Left lung (tissue), 10 donors: Measurements from ENCODE around the gene STK36. TPM values are rescaled to one million over a fixed set of nuclear protein-coding genes. Genes with fewer than 3 reads are reported as not detected.

Experiments used
- ATAC-seq: fragments of 200-7000 bp; cut with Tn5 transposase; one replicate; pipeline ENCODE4 v1.9.1; 2020; ENCODE audit warnings: moderate library complexity
- DNase-seq, 4 donors: peaks; one replicate each; pipeline ENCODE4 v3.0.0-alpha.2; 2013 to 2020
- H3K27ac ChIP-seq, 2 donors: fragments of 200-600 bp; sonication (generic) in 1 of 2; one replicate each; pipeline versions ENCODE4 v1.5.0 to v1.8.0; 2020 to 2021
- H3K27me3 ChIP-seq, 2 donors: fragments of 200-600 bp; sonication (generic) in 1 of 2; one replicate each; pipeline versions ENCODE4 v1.5.0 to v1.8.0; 2020 to 2021
- H3K36me3 ChIP-seq, 2 donors: fragments of 200-600 bp; sonication (generic) in 1 of 2; one replicate each; pipeline versions ENCODE4 v1.5.0 to v1.8.0; 2020 to 2021
- H3K4me1 ChIP-seq, 2 donors: fragments of 200-600 bp; one replicate each; pipeline ENCODE4 v1.8.0; 2021
- H3K4me3 ChIP-seq, 2 donors: fragments of 200-600 bp; sonication (generic) in 1 of 2; one replicate each; pipeline versions ENCODE4 v1.5.0 to v1.8.0; 2020 to 2021; ENCODE audit warnings: mild to moderate bottlenecking in 1 of 2
- H3K9me3 ChIP-seq, 2 donors: fragments of 200-600 bp; sonication (generic) in 1 of 2; one replicate each; pipeline versions ENCODE4 v1.5.0 to v1.8.0; 2020 to 2021
- intact Hi-C, 2 donors: fragments of 100-400 bp; cut with DNase I; formaldehyde crosslinking; loops; one replicate each; pipeline versions ENCODE4 v1.11.2 to v1.14.2; 2022
- polyA plus RNA-seq, 6 donors: library from polyadenylated mRNA; unstranded; fragments of 120-200 nt; gene quantifications; one replicate each; pipeline ENCODE4 v1.2.1, GENCODE V29; 2013; ENCODE audit not compliant: insufficient read length in 6 of 6
- total RNA-seq, 2 donors: library from RNA; stranded (reverse); fragmentation: NEBNext Ultra II Directional; extraction: Animal tissue kit (Norgen Biotek cat#: 25700); gene quantifications; one replicate each; pipeline ENCODE4 v1.2.1, GENCODE V29; 2021
- TF ChIP-seq, protein P1 (sequence below), 2 donors: fragments of 200-600 bp; sonication (generic) in 1 of 2; IDR thresholded peaks; one replicate each; pipeline versions ENCODE4 v1.5.0 to v1.8.0; 2021; ENCODE audit warnings: antibody characterized with exemption in 2 of 2
- donor health status: DM: no; HTN: yes; CAD: no.
- donor health status: DM: no; HTN: no; CAD: no.

Gene STK36
- total and polyA plus RNA-seq, 8 donors = 40.1 to 112 (median 94.9) TPM

DNA sequence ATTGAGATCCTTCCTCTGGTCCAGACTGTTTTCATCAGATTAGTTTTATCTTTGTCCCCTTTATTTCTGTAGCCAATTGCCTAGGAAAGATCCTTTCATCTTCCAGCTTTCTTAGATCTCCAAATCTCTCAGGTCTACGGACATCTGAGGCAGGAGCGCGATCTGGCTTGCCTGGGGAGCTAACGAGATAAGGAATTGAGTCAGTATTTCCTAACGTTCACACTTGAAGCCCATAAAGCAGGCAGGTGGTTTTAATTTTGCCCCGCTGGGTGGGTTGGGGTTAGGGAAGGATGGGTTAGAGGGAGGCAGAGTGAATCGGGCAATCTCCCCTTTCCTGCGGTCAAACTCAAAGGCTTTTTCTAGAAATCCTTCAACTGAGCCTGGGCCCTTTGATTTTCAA lies 38.0 kb downstream of the STK36 start:
- TF ChIP-seq, protein P1, sequence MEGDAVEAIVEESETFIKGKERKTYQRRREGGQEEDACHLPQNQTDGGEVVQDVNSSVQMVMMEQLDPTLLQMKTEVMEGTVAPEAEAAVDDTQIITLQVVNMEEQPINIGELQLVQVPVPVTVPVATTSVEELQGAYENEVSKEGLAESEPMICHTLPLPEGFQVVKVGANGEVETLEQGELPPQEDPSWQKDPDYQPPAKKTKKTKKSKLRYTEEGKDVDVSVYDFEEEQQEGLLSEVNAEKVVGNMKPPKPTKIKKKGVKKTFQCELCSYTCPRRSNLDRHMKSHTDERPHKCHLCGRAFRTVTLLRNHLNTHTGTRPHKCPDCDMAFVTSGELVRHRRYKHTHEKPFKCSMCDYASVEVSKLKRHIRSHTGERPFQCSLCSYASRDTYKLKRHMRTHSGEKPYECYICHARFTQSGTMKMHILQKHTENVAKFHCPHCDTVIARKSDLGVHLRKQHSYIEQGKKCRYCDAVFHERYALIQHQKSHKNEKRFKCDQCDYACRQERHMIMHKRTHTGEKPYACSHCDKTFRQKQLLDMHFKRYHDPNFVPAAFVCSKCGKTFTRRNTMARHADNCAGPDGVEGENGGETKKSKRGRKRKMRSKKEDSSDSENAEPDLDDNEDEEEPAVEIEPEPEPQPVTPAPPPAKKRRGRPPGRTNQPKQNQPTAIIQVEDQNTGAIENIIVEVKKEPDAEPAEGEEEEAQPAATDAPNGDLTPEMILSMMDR (IDR thresholded peaks at IDR 0.05) = no peak
- Histone ChIP-seq H3K36me3 (no peaks in the 10 kb centered on the region), H3K4me3 (peak overlapping the region in 1 of 2 donors; percentile 95), H3K4me1 (peaks cover 8 to 37% of the 10 kb centered on the region in 2 donors), H3K9me3 (no peaks in the 10 kb centered on the region), H3K27ac (no peak overlapping the region), H3K27me3 (no peaks in the 10 kb centered on the region)
- ATAC-seq (no peak), DNase-seq (no peak)
- intact Hi-C loops = loop anchor here in 1 of 2 donors (10.0 kb wide), 1 partner anchor 135 kb away; no protein-coding TSS in a partner anchor

DNA sequence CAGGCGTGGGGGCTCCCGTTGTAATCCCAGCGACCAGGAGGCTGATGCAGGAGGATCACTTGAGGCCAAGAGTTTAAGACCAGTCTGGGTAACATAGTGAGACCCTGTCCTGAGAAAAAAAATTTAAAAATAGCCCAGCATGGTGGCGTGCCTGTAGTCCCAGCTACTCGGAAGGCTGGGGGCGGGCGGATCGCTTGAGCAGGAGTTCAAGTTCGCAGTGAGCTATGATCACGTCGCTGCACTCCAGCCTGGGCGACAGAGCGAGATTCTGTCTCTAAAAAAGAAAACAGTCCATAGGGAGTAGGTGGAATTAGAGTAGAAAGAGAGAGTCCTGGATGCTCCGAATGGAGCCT lies 38.4 kb downstream of the STK36 start:
- H3K36me3 ChIP-seq = no peaks in the 10 kb centered on the region
- intact Hi-C loops = loop anchor here in 1 of 2 donors (10.0 kb wide), 1 partner anchor 134 kb away; no protein-coding TSS in a partner anchor
- H3K9me3 ChIP-seq = no peaks in the 10 kb centered on the region
- peak overlapping the region; percentile 93 to 96 for H3K27ac ChIP-seq
- peak overlapping the region; percentile 94 to 95 for H3K4me3 ChIP-seq
- no peaks in the 10 kb centered on the region for H3K27me3 ChIP-seq
- DNase-seq (no peak), ATAC-seq (no peak)
- peaks cover 8 to 41% of the 10 kb centered on the region in 2 donors for H3K4me1 ChIP-seq
- TF ChIP-seq, protein P1 (IDR thresholded peaks at IDR 0.05) = no peak

DNA sequence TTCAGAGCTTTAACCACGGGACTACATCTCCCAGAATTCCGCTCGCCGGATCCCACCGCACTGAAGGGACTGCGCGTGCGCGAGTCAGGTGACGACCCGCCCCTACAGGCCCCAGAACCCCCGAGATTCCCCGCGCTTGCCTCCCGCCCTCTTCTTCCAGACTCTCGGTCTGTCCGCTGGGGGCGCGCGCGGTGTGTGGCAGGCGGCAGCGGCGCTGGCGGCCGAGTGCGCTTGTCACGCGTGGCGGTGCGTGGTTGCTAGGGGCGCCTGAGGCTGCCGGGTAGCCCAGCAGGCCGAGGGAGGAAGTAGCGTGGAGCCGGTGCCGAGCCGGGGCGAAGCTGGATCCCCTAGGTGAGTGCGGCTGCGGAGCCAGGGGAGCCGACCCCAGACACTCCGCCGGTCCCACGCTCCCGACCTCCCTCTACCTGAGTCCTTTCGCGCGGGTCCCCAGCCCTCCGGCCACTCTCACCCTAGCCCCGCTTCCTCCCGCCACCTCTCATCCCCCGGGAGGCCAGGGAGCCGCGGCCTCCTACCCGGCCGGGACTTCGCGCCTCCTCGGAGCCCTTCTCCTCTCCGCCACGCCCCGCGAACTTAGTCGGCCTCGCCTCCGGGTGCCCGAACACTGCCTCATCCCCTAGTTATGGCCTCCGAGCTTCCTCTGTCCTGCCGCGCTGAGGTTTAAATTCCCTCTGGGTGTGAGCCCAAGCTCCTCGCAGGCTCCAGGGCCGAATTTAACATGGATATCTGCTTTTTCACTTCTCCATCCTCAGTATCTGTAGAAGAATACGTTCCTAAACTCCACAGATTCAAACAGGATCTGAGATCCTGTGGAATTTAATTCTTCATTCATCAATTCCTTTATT lies 39.0 kb downstream of the STK36 start, which contains the start of gene TTLL4:
TSS of gene TTLL4 (plus strand) at position 149 of the 863 bp plus-strand sequence. CDS start 26,842 bp downstream, outside the sequence.
- DNase-seq (peak; percentile 94 to 100 (median 98)), ATAC-seq (peak; percentile 99)
- Histone ChIP-seq H3K4me3 (peak within 1 kb of the TSS; percentile 94 to 95), H3K4me1 (peaks cover 8 to 43% of the 10 kb centered on the region in 2 donors), H3K36me3 (peaks cover 0 to 4% of the 10 kb centered on the region in 2 donors), H3K27me3 (no peaks in the 10 kb centered on the region), H3K27ac (peak within 1 kb of the TSS; percentile 93 to 96), H3K9me3 (no peaks in the 10 kb centered on the region)
- intact Hi-C loops = loop anchor here in 1 of 2 donors (10.0 kb wide), 1 partner anchor 134 kb away; no protein-coding TSS in a partner anchor
- TF ChIP-seq, protein P1 (IDR thresholded peaks at IDR 0.05) = peak; percentile 67 to 94

DNA sequence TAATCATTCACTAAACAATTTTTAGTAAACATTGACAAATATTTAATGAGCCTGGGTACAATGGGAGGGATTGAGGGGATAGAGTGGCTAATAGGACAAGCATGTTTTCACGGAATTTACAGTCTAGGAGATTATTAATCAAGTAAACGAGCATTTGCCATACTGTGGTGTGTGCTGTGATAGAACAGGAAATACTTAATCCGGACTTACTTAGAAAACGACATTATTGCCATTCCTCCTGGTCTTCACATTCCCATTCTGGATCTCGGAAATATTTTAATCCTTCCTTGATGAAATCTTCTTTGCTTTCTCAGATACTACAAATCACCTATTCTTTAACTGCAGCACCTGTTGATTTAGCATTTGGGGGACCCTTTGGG lies 39.7 kb downstream of the STK36 start:
- peaks cover 0 to 10% of the 10 kb centered on the region in 2 donors for H3K36me3 ChIP-seq
- ATAC-seq = peak; percentile 8
- TF ChIP-seq, protein P1 (IDR thresholded peaks at IDR 0.05) = no peak
- H3K4me1 ChIP-seq = peaks cover 8 to 43% of the 10 kb centered on the region in 2 donors
- intact Hi-C loops = loop anchor here in 1 of 2 donors (10.0 kb wide), 1 partner anchor 133 kb away; no protein-coding TSS in a partner anchor
- H3K27ac ChIP-seq = peak overlapping the region; percentile 93 to 96
- peak in 1 of 4 donors; percentile 7 for DNase-seq
- H3K27me3 ChIP-seq = no peaks in the 10 kb centered on the region
- H3K4me3 ChIP-seq = peak overlapping the region; percentile 94 to 95
- no peaks in the 10 kb centered on the region for H3K9me3 ChIP-seq

GRCh38 chr2:218713922-218714321 lies 42.0 kb downstream of the STK36 start:
- Histone ChIP-seq H3K36me3 (peaks cover 0 to 10% of the 10 kb centered on the region in 2 donors), H3K27me3 (no peaks in the 10 kb centered on the region), H3K9me3 (no peaks in the 10 kb centered on the region), H3K4me3 (no peak overlapping the region), H3K27ac (no peak overlapping the region), H3K4me1 (peaks cover 8 to 56% of the 10 kb centered on the region in 2 donors)
- intact Hi-C loops = loop anchor here in 1 of 2 donors (10.0 kb wide), 1 partner anchor 131 kb away; no protein-coding TSS in a partner anchor
- ATAC-seq (no peak), DNase-seq (no peak)
- TF ChIP-seq, protein P1 (IDR thresholded peaks at IDR 0.05) = no peak
